MCF 10A (cell line): ENCODE measurements around the gene ACTL8. TPM values are rescaled to one million over a fixed set of nuclear protein-coding genes. Genes with fewer than 3 reads are reported as not detected.

Source experiments
- BruUV-seq: library from RNA; stranded (reverse); fragments of 400-500 nt; replicated peaks from 2 replicates; lab custom pipeline; 2021; lab: Mats Ljungman, UMichigan
- CTCF ChIA-PET: fragments of 300-600 bp; sonication (Branson Sonifier 250); formaldehyde crosslinking; extraction: SDS; loops from one replicate; lab custom pipeline; 2021; ENCODE audit warnings: antibody characterized with exemption, inconsistent platforms; lab: Yijun Ruan, JAX
- POLR2A ChIA-PET: fragments of 300-600, 350-650 bp; sonication (Branson Sonifier 250); formaldehyde crosslinking; extraction: SDS; loops from one replicate; lab custom pipeline; 2020; ENCODE audit warnings: antibody characterized with exemption, inconsistent platforms; lab: Yijun Ruan, JAX
- DNase-seq: peaks from one replicate; pipeline ENCODE4 v3.0.0-alpha.2; 2018; ENCODE audit not compliant: unreplicated experiment
- H3K27ac Mint-ChIP-seq: one replicate; pipeline ENCODE4 v1.8.0; 2022; ENCODE audit warnings: mild to moderate bottlenecking, low read depth, mixed read lengths; ENCODE audit not compliant: unreplicated experiment
- H3K27me3 Mint-ChIP-seq: one replicate; pipeline ENCODE4 v1.8.0; 2022; ENCODE audit warnings: mixed read lengths; ENCODE audit not compliant: insufficient read depth, unreplicated experiment
- H3K36me3 Mint-ChIP-seq: one replicate; pipeline ENCODE4 v1.8.0; 2022; ENCODE audit warnings: mild to moderate bottlenecking, moderate library complexity, mixed read lengths; ENCODE audit not compliant: insufficient read depth, unreplicated experiment
- H3K4me1 Mint-ChIP-seq: one replicate; pipeline ENCODE4 v1.8.0; 2022; ENCODE audit warnings: mixed read lengths; ENCODE audit not compliant: insufficient read depth, unreplicated experiment
- H3K4me3 Mint-ChIP-seq: one replicate; pipeline ENCODE4 v1.8.0; 2022; ENCODE audit warnings: mild to moderate bottlenecking, moderate library complexity, mixed read lengths; ENCODE audit not compliant: unreplicated experiment
- H3K9me3 Mint-ChIP-seq: one replicate; pipeline ENCODE4 v1.8.0; 2022; ENCODE audit warnings: mixed read lengths; ENCODE audit not compliant: unreplicated experiment
- intact Hi-C: fragments of 100-400 bp; cut with micrococcal nuclease; formaldehyde crosslinking; loops from 2 replicates; pipeline ENCODE4 v1.14.1; 2022
- total RNA-seq: library from RNA; stranded (reverse); gene quantifications from 2 replicates; pipeline ENCODE4 v1.2.3, GENCODE V29; 2022
- TF ChIP-seq, protein P1 (sequence below): fragments of 200-600 bp; IDR thresholded peaks from one replicate; pipeline ENCODE4 v1.8.0; 2022; ENCODE audit warnings: antibody characterized with exemption, mild to moderate bottlenecking; ENCODE audit not compliant: unreplicated experiment

ACTL8 gene
- total RNA-seq, 1 experiment from 2014 or later = 0.23 TPM

DNA sequence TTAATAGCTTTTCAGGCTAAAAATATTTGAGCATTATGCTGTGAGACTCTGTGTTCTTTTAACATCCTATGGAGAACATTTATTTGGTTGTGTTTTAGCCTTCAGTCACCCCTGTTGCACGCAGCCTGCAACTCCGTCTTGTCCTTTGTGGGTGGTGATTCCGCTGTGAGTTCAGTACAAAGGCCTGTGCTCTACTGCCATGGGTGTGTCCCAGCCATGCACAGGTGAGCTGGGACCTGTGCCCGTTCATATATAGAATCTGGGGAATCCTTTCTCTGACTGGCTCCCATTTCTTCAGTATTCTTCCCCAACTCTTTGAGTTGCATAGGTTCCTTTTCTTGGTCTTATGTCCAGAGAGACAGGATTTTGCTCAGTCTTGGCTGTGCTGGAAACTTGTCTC is 61.4 kb downstream of the ACTL8 start:
- no peak overlapping the region for H3K27ac Mint-ChIP-seq
- no peaks in the 10 kb centered on the region for H3K4me1 Mint-ChIP-seq
- TF ChIP-seq, protein P1, sequence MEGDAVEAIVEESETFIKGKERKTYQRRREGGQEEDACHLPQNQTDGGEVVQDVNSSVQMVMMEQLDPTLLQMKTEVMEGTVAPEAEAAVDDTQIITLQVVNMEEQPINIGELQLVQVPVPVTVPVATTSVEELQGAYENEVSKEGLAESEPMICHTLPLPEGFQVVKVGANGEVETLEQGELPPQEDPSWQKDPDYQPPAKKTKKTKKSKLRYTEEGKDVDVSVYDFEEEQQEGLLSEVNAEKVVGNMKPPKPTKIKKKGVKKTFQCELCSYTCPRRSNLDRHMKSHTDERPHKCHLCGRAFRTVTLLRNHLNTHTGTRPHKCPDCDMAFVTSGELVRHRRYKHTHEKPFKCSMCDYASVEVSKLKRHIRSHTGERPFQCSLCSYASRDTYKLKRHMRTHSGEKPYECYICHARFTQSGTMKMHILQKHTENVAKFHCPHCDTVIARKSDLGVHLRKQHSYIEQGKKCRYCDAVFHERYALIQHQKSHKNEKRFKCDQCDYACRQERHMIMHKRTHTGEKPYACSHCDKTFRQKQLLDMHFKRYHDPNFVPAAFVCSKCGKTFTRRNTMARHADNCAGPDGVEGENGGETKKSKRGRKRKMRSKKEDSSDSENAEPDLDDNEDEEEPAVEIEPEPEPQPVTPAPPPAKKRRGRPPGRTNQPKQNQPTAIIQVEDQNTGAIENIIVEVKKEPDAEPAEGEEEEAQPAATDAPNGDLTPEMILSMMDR = no peak
- BruUV-seq = no TSS peak
- no peaks in the 10 kb centered on the region for H3K36me3 Mint-ChIP-seq
- DNase-seq = no peak
- H3K9me3 Mint-ChIP-seq = no peaks in the 10 kb centered on the region
- CTCF ChIA-PET = interaction anchor here (0.6 kb wide), 1 partner anchor 970 kb away, joined by 3 read pairs; no protein-coding TSS in a partner anchor
- H3K27me3 Mint-ChIP-seq = peaks cover 57% of the 10 kb centered on the region
- H3K4me3 Mint-ChIP-seq = no peak overlapping the region
- POLR2A ChIA-PET = no interaction called here
- intact Hi-C loops = no loop called here

DNA sequence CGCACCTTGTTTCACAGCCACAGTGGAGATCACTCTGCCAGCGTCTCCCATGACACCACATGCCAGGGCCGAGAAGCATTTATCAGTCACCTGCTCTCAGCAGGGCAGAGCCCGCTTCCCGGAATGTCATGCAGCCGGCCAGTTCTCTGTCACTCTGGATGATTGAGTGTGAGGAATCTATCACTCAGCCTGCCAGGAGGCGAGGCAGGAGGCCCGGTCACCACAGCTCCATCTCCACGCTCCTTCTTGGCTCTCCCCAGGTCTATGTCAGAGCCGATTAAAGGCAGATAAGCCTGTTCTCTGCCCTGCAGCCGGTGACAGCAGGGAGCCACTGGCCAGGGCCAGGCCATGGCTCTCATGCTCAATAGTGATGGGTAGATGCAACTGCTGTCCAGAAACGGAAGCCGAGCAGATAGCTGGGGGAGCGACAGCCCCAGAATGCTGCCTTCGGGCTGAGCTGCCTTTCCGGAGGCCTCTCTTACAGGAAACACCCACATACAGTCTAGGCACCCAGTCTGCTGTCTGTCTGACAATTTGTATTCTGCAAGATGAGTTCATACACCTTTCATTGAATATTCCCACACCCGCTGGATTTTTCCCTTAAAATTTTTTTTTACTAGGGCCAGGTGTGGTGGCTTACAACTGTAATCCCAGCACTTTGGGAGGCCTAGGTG is 64.1 kb downstream of the ACTL8 start:
- H3K36me3 Mint-ChIP-seq = no peaks in the 10 kb centered on the region
- POLR2A ChIA-PET = no interaction called here
- no TSS peak for BruUV-seq
- intact Hi-C loops = no loop called here
- no peaks in the 10 kb centered on the region for H3K4me1 Mint-ChIP-seq
- TF ChIP-seq, protein P1 = no peak
- H3K27ac Mint-ChIP-seq = no peak overlapping the region
- H3K9me3 Mint-ChIP-seq = no peaks in the 10 kb centered on the region
- CTCF ChIA-PET = no interaction called here
- H3K4me3 Mint-ChIP-seq = no peak overlapping the region
- DNase-seq = no peak
- peaks cover 49% of the 10 kb centered on the region for H3K27me3 Mint-ChIP-seq

DNA sequence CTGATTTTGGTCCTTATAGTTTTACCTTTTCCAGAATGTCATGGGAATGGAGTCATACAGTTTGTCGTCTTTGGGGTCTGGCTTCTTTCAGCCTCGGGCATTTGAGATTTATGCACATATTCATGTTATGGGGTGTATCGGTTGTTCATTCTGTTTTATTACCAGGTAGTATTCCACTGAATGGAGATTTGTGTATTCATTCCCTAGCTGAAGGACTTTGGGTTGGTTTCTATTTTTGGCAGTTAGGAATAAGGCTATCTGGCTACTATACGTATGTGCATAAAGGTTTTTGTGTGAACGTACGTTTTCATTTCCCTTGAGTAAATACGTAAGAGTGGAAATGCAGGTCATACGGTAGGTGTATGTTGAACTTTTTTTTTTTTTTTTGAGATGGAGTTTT is 65.1 kb downstream of the ACTL8 start:
- ChIA-PET POLR2A (no interaction called here), CTCF (no interaction called here)
- no peak for DNase-seq
- Mint-ChIP-seq H3K27me3 (peaks cover 49% of the 10 kb centered on the region), H3K36me3 (no peaks in the 10 kb centered on the region), H3K9me3 (no peaks in the 10 kb centered on the region), H3K27ac (no peak overlapping the region), H3K4me3 (no peak overlapping the region), H3K4me1 (no peaks in the 10 kb centered on the region)
- no TSS peak for BruUV-seq
- TF ChIP-seq, protein P1 = no peak
- intact Hi-C loops = no loop called here

DNA sequence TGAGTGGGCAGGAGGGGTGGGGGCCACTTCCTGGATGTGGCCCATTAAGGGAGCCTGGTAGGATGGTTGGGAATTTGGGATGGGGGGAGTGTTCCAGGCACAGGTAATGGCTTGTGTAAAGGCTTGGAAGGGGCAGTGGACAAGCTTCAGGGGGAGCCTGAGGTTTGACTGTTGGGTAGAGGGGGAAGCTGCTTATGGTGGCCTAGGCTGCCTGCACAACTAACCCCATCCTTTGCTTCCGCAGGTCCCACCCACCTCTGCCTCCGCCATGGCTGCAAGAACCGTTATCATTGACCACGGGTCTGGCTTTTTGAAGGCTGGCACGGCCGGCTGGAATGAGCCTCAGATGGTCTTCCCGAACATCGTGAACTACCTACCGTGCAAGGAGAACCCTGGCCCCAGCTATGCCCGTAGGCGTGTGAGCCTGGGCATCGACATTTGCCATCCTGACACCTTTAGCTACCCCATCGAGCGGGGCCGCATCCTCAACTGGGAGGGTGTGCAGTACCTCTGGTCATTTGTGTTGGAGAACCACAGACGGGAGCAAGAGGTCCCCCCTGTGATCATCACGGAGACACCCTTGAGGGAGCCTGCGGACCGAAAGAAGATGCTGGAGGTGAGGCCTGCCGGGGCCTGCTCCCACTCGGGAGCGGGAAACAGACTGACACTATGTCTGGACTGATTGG is 67.8 kb downstream of the ACTL8 start:
- ChIA-PET POLR2A (no interaction called here), CTCF (interaction anchor here (0.6 kb wide), 1 partner anchor 759 kb away, joined by 3 read pairs; no protein-coding TSS in a partner anchor)
- intact Hi-C loops = no loop called here
- Mint-ChIP-seq H3K27ac (no peak overlapping the region), H3K4me3 (no peak overlapping the region), H3K9me3 (no peaks in the 10 kb centered on the region), H3K4me1 (no peaks in the 10 kb centered on the region), H3K36me3 (no peaks in the 10 kb centered on the region), H3K27me3 (peaks cover 39% of the 10 kb centered on the region)
- BruUV-seq = no TSS peak
- TF ChIP-seq, protein P1 = no peak
- no peak for DNase-seq
